ENCODE measurements around the gene CPXM1. TPM values are rescaled to one million over a fixed set of nuclear protein-coding genes. Genes with fewer than 3 reads are reported as not detected.

The CPXM1 gene
- total RNA-seq, 6 experiments from 2014 or later, result 0.07 to 0.16 (median 0.12) TPM; not detected in 3

- 62% methylated on average over 14 of the region's 23 CpGs for WGBS (ENCODE audit: insufficient coverage, low coverage, low lambda C conversion rate, missing lambda C conversion rate)
- DNase-seq, result no peak
- Histone ChIP-seq H3K4me1 (no peaks in the 10 kb centered on the region), H3K9me3 (no peaks in the 10 kb centered on the region), H3K27ac (no peak overlapping the region), H3K27me3 (no peaks in the 10 kb centered on the region), H3K4me3 (no peak overlapping the region), H3K36me3 (no peaks in the 10 kb centered on the region)
- ATAC-seq, result no peak
- TF ChIP-seq CTCF (IDR thresholded peaks at IDR 0.05) (no peak), POLR2A (IDR thresholded peaks at IDR 0.05) (no peak)
- intact Hi-C loops (cut with DNase I), result no loop called here
These were observed 6.2 kb downstream of the CPXM1 start for GRCh38 chr20:2794202-2794748.

GRCh38 chr20:2793471-2793870 is 7.0 kb downstream of the CPXM1 start:
- intact Hi-C loops (cut with DNase I), result no loop called here
- TF ChIP-seq POLR2A (IDR thresholded peaks at IDR 0.05) (no peak), CTCF (IDR thresholded peaks at IDR 0.05) (no peak)
- Histone ChIP-seq H3K27ac (no peak overlapping the region), H3K4me3 (no peak overlapping the region), H3K4me1 (no peaks in the 10 kb centered on the region), H3K27me3 (no peaks in the 10 kb centered on the region), H3K9me3 (no peaks in the 10 kb centered on the region), H3K36me3 (no peaks in the 10 kb centered on the region)
- ATAC-seq, result no peak
- DNase-seq, result no peak
- WGBS (ENCODE audit: insufficient coverage, low coverage, low lambda C conversion rate, missing lambda C conversion rate), result 68% methylated on average over 2 of the region's 6 CpGs

GRCh38 chr20:2783908-2784566 is 16.4 kb downstream of the CPXM1 start:
- intact Hi-C loops (cut with DNase I), result no loop called here
- WGBS (ENCODE audit: insufficient coverage, low coverage, low lambda C conversion rate, missing lambda C conversion rate), result 65% methylated on average over 6 of the region's 6 CpGs
- H3K27ac ChIP-seq, result no peak overlapping the region

GRCh38 chr20:2780948-2781347 is 19.5 kb downstream of the CPXM1 start:
- WGBS (ENCODE audit: insufficient coverage, low coverage, low lambda C conversion rate, missing lambda C conversion rate), result 15% methylated on average over 3 of the region's 3 CpGs
- no peak overlapping the region for H3K4me3 ChIP-seq
- no peaks in the 10 kb centered on the region for H3K27me3 ChIP-seq
- TF ChIP-seq CTCF (IDR thresholded peaks at IDR 0.05), result no peak
- TF ChIP-seq POLR2A (IDR thresholded peaks at IDR 0.05), result no peak
- no peak overlapping the region for H3K27ac ChIP-seq
- DNase-seq, result no peak
- H3K9me3 ChIP-seq, result peaks cover 0 to 5% (median 0%) of the 10 kb centered on the region in 4 donors
- H3K36me3 ChIP-seq, result no peaks in the 10 kb centered on the region
- ATAC-seq, result no peak
- intact Hi-C loops (cut with DNase I), result no loop called here
- H3K4me1 ChIP-seq, result no peaks in the 10 kb centered on the region

More at GRCh38 chr20:2783908-2784566, 16.4 kb downstream of the CPXM1 start:
- ATAC-seq, result no peak
- DNase-seq, result no peak
- TF ChIP-seq CTCF (IDR thresholded peaks at IDR 0.05), result no peak
- no peak for TF ChIP-seq POLR2A (IDR thresholded peaks at IDR 0.05)
- H3K4me1 ChIP-seq, result no peaks in the 10 kb centered on the region
- H3K4me3 ChIP-seq, result no peak overlapping the region
- H3K9me3 ChIP-seq, result no peaks in the 10 kb centered on the region
- H3K36me3 ChIP-seq, result no peaks in the 10 kb centered on the region
- no peaks in the 10 kb centered on the region for H3K27me3 ChIP-seq

Data from right lobe of liver (tissue), 6 donors.